Esophagus squamous epithelium (tissue), 4 donors: ENCODE measurements around the gene ANTXR2.

Experiments used
- POLR2A ChIP-seq, 4 donors: fragments of 450-650 bp; IDR thresholded peaks; one replicate each; pipeline ENCODE4 v1.6.1; 2017; ENCODE audit warnings: antibody characterized with exemption in 4 of 4, mild to moderate bottlenecking in 4 of 4, moderate library complexity in 3 of 4
- TF ChIP-seq, protein P1 (sequence below), 6 experiments: fragments of 450-650 bp in 4 of 6; fragments of 200-600 bp in 2 of 6; sonication (generic) in 2 of 6; IDR thresholded peaks; one replicate each; pipeline ENCODE4 v1.5.1; 2016 to 2019; ENCODE audit warnings: antibody characterized with exemption in 6 of 6, mild to moderate bottlenecking in 4 of 6, moderate library complexity in 4 of 6

DNA sequence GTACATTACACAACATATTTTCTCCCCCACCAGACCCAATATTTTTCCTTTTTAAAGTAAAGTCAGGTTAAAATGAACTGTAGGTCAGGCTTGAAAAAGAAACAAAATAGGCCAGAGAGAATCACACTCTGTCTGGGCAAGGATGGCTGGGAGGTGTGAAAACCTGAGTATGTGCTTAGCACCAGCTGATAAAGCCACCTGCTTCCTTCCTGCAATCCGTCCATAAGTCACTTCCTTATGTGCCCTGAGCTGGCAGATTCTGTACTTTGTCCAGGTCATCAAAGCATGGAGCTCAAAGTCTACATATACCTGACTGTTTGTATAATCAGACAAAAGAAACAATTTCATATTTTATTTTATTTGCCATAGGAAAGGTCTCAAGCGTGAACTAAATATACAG, 37.7 kb downstream of the ANTXR2 start:
- TF ChIP-seq, protein P1, sequence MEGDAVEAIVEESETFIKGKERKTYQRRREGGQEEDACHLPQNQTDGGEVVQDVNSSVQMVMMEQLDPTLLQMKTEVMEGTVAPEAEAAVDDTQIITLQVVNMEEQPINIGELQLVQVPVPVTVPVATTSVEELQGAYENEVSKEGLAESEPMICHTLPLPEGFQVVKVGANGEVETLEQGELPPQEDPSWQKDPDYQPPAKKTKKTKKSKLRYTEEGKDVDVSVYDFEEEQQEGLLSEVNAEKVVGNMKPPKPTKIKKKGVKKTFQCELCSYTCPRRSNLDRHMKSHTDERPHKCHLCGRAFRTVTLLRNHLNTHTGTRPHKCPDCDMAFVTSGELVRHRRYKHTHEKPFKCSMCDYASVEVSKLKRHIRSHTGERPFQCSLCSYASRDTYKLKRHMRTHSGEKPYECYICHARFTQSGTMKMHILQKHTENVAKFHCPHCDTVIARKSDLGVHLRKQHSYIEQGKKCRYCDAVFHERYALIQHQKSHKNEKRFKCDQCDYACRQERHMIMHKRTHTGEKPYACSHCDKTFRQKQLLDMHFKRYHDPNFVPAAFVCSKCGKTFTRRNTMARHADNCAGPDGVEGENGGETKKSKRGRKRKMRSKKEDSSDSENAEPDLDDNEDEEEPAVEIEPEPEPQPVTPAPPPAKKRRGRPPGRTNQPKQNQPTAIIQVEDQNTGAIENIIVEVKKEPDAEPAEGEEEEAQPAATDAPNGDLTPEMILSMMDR (IDR thresholded peaks at IDR 0.05), result no peak
- TF ChIP-seq POLR2A (IDR thresholded peaks at IDR 0.05), result no peak
